Nephron progenitor cell (in vitro differentiated cells): ENCODE measurements around the gene SETD7.

Experiments used
- DNase-seq: peaks from one replicate; pipeline ENCODE4 v3.0.0; 2021
- H3K27ac Mint-ChIP-seq: 2 replicates; pipeline ENCODE4 v1.8.0; 2021; ENCODE audit warnings: mild to moderate bottlenecking, moderate library complexity, mixed read lengths
- H3K27me3 Mint-ChIP-seq: 2 replicates; pipeline ENCODE4 v1.8.0; 2021; ENCODE audit warnings: mild to moderate bottlenecking, low read depth, mixed read lengths; ENCODE audit not compliant: poor library complexity
- H3K36me3 Mint-ChIP-seq: 2 replicates; pipeline ENCODE4 v1.8.0; 2021; ENCODE audit warnings: low read depth, mixed read lengths
- H3K4me1 Mint-ChIP-seq: 2 replicates; pipeline ENCODE4 v1.8.0; 2021; ENCODE audit warnings: mixed read lengths
- H3K4me3 Mint-ChIP-seq: 2 replicates; pipeline ENCODE4 v1.8.0; 2021; ENCODE audit warnings: mild to moderate bottlenecking, moderate library complexity, mixed read lengths
- H3K9me3 Mint-ChIP-seq: 2 replicates; pipeline ENCODE4 v1.8.0; 2021; ENCODE audit warnings: mild to moderate bottlenecking, moderate library complexity, mixed read lengths
- CTCF ChIP-seq: fragments of 200-600 bp; sonication (generic); IDR thresholded peaks from 2 replicates; pipeline ENCODE4 v1.5.0; 2021; ENCODE audit warnings: antibody characterized with exemption

The SETD7 gene

GRCh38 chr4:139523076-139523475 lies 32.9 kb downstream of the SETD7 start:
- Mint-ChIP-seq H3K4me1 (peaks cover 22% of the 10 kb centered on the region), H3K27me3 (no peaks in the 10 kb centered on the region), H3K4me3 (no peak overlapping the region), H3K36me3 (peaks cover 74% of the 10 kb centered on the region), H3K27ac (no peak overlapping the region), H3K9me3 (no peaks in the 10 kb centered on the region)
- TF ChIP-seq CTCF, result no peak
- DNase-seq, result no peak

GRCh38 chr4:139522457-139522856 lies 33.6 kb downstream of the SETD7 start:
- Mint-ChIP-seq H3K4me1 (peaks cover 22% of the 10 kb centered on the region), H3K9me3 (no peaks in the 10 kb centered on the region), H3K4me3 (no peak overlapping the region), H3K36me3 (peaks cover 75% of the 10 kb centered on the region), H3K27me3 (no peaks in the 10 kb centered on the region), H3K27ac (no peak overlapping the region)
- no peak for DNase-seq
- no peak for TF ChIP-seq CTCF

- no peak overlapping the region for H3K4me3 Mint-ChIP-seq
- no peaks in the 10 kb centered on the region for H3K9me3 Mint-ChIP-seq
- H3K27ac Mint-ChIP-seq, result no peak overlapping the region
- peaks cover 24% of the 10 kb centered on the region for H3K4me1 Mint-ChIP-seq
- no peak for TF ChIP-seq CTCF
- H3K27me3 Mint-ChIP-seq, result no peaks in the 10 kb centered on the region
- DNase-seq, result no peak
- peaks cover 79% of the 10 kb centered on the region for H3K36me3 Mint-ChIP-seq
Observed at GRCh38 chr4:139521754-139522401, 34.1 kb downstream of the SETD7 start.

GRCh38 chr4:139515531-139515958 lies 40.5 kb downstream of the SETD7 start:
- no peak overlapping the region for H3K4me3 Mint-ChIP-seq

GRCh38 chr4:139514382-139515059 lies 41.5 kb downstream of the SETD7 start:
- Mint-ChIP-seq H3K4me3 (no peak overlapping the region), H3K9me3 (no peaks in the 10 kb centered on the region), H3K4me1 (peaks cover 21% of the 10 kb centered on the region), H3K36me3 (peaks cover 85% of the 10 kb centered on the region), H3K27ac (peak overlapping the region; percentile 78), H3K27me3 (peaks cover 3% of the 10 kb centered on the region)
- TF ChIP-seq CTCF, result no peak
- DNase-seq, result no peak

More at GRCh38 chr4:139515531-139515958, 40.5 kb downstream of the SETD7 start:
- Mint-ChIP-seq H3K27me3 (peaks cover 3% of the 10 kb centered on the region), H3K36me3 (peaks cover 86% of the 10 kb centered on the region), H3K27ac (peak overlapping the region; percentile 46), H3K9me3 (no peaks in the 10 kb centered on the region), H3K4me1 (peaks cover 21% of the 10 kb centered on the region)
- TF ChIP-seq CTCF, result no peak
- no peak for DNase-seq

- DNase-seq, result no peak
Observed at GRCh38 chr4:139511320-139511719, 44.7 kb downstream of the SETD7 start.

More at GRCh38 chr4:139511320-139511719, 44.7 kb downstream of the SETD7 start:
- Mint-ChIP-seq H3K9me3 (no peaks in the 10 kb centered on the region), H3K4me3 (no peak overlapping the region), H3K27me3 (peaks cover 3% of the 10 kb centered on the region), H3K27ac (no peak overlapping the region), H3K36me3 (peaks cover 76% of the 10 kb centered on the region), H3K4me1 (peaks cover 16% of the 10 kb centered on the region)
- no peak for TF ChIP-seq CTCF
